B cell (primary cell): ENCODE data around the gene DGKB. TPM values are rescaled to one million over a fixed set of nuclear protein-coding genes. Genes with fewer than 3 reads are reported as not detected.

Experiments used
- ATAC-seq: fragments of 200-7000 bp; cut with Tn5 transposase; one replicate; pipeline ENCODE4 v1.10.0; 2021; ENCODE audit warnings: low read depth, mild to moderate bottlenecking, moderate number of reproducible peaks, moderate library complexity
- CTCF ChIA-PET: fragments of 350-600 bp; sonication (Branson Sonifier 250); formaldehyde crosslinking; loops from one replicate; lab custom pipeline; 2021; ENCODE audit warnings: antibody characterized with exemption, inconsistent platforms; lab: Charles Lee
- POLR2A ChIA-PET: fragments of 350-600 bp; sonication (Branson Sonifier 250); formaldehyde crosslinking; loops from one replicate; lab custom pipeline; 2021; ENCODE audit warnings: antibody characterized with exemption; lab: Charles Lee
- DNase-seq: peaks from one replicate; pipeline ENCODE4 v3.0.0; 2013
- H2AFZ ChIP-seq: 2 replicates; pipeline ENCODE4 v1.6.1; 2012; ENCODE audit warnings: mild to moderate bottlenecking, low read depth, low read length; ENCODE audit not compliant: insufficient read depth, poor library complexity, severe bottlenecking
- H3K27ac ChIP-seq, 2 donors: 1 replicate in 1 of 2; 2 replicates in 1 of 2; pipeline ENCODE4 v1.5.1; 2012 to 2013; ENCODE audit warnings: low read length in 2 of 2, mild to moderate bottlenecking in 2 of 2, moderate library complexity in 1 of 2
- H3K27me3 ChIP-seq, 4 experiments: fragments of 200-600 bp in 1 of 4; sonication (generic) in 1 of 4; replicated peaks in 1 of 4; 1 replicate in 2 of 4; 2 replicates in 2 of 4; pipeline versions ENCODE4 v1.6.1 to v1.7.0; 2013 to 2016; ENCODE audit warnings: low read length in 3 of 4, mild to moderate bottlenecking in 2 of 4, mixed read lengths in 1 of 4, moderate library complexity in 1 of 4; ENCODE audit not compliant: insufficient read depth in 4 of 4, control insufficient read depth in 3 of 4; ENCODE audit errors: control extremely low read depth in 1 of 4
- H3K36me3 ChIP-seq, 2 experiments: replicated peaks in 1 of 2; 1 replicate in 1 of 2; 2 replicates in 1 of 2; pipeline versions ENCODE4 v1.6.1 to v1.7.1; 2013; ENCODE audit warnings: low read length in 1 of 2; ENCODE audit not compliant: insufficient read depth in 2 of 2, control insufficient read depth in 1 of 2; ENCODE audit errors: control extremely low read depth in 1 of 2, extremely low read depth in 1 of 2
- H3K4me1 ChIP-seq, 2 donors: fragments of 200-600 bp in 1 of 2; sonication (generic) in 1 of 2; 1 replicate in 1 of 2; 2 replicates in 1 of 2; pipeline versions ENCODE4 v1.5.1 to v1.6.1; 2013 to 2017; ENCODE audit warnings: low read length in 2 of 2; ENCODE audit not compliant: control insufficient read depth in 2 of 2, insufficient read depth in 2 of 2
- H3K4me2 ChIP-seq: replicated peaks from 2 replicates; pipeline ENCODE3; 2012; ENCODE audit warnings: mild to moderate bottlenecking, low read depth, low read length; ENCODE audit not compliant: poor library complexity, severe bottlenecking
- H3K4me3 ChIP-seq, 5 experiments: fragments of 200-600 bp in 1 of 5; sonication (generic) in 1 of 5; 1 replicate in 3 of 5; 2 replicates in 2 of 5; pipeline versions ENCODE4 v1.5.1 to v1.7.0; 2011 to 2016; ENCODE audit warnings: low read length in 4 of 5, mild to moderate bottlenecking in 4 of 5, low read depth in 2 of 5, control low read depth in 1 of 5, moderate library complexity in 1 of 5; ENCODE audit not compliant: insufficient read depth in 1 of 5; ENCODE audit errors: control extremely low read depth in 1 of 5, extremely low read depth in 1 of 5
- H3K79me2 ChIP-seq: fragments of 200-600 bp; sonication (generic); one replicate; pipeline ENCODE4 v1.6.0; 2016; ENCODE audit warnings: low read length; ENCODE audit not compliant: control insufficient read depth, insufficient read depth
- H3K9ac ChIP-seq: fragments of 200-600 bp; sonication (generic); 2 replicates; pipeline ENCODE4 v1.6.1; 2017; ENCODE audit warnings: mild to moderate bottlenecking, low read length, moderate library complexity
- H3K9me3 ChIP-seq, 3 donors: one replicate each; pipeline versions ENCODE4 v1.6.1 to v1.7.1; 2013; ENCODE audit warnings: low read length in 2 of 3; ENCODE audit not compliant: control insufficient read depth in 2 of 3, insufficient read depth in 1 of 3; ENCODE audit errors: control extremely low read depth in 1 of 3
- H4K20me1 ChIP-seq: 2 replicates; pipeline ENCODE4 v1.6.0; 2012; ENCODE audit warnings: mild to moderate bottlenecking, low read length; ENCODE audit not compliant: insufficient read depth, control insufficient read depth, poor library complexity, severe bottlenecking
- H3K27ac Mint-ChIP-seq: one replicate; pipeline ENCODE4 v1.8.0; 2021; ENCODE audit warnings: mixed read lengths
- H3K27me3 Mint-ChIP-seq: one replicate; pipeline ENCODE4 v1.8.0; 2021; ENCODE audit warnings: mixed read lengths
- H3K4me1 Mint-ChIP-seq: one replicate; pipeline ENCODE4 v1.8.0; 2021; ENCODE audit warnings: mixed read lengths
- H3K4me3 Mint-ChIP-seq: one replicate; pipeline ENCODE4 v1.8.0; 2021; ENCODE audit warnings: mixed read lengths
- H3K9me3 Mint-ChIP-seq: one replicate; pipeline ENCODE4 v1.8.0; 2022; ENCODE audit warnings: mixed read lengths; ENCODE audit not compliant: insufficient read depth
- EZH2 ChIP-seq: IDR thresholded peaks from 2 replicates; pipeline ENCODE4 v1.6.1; 2012; ENCODE audit warnings: borderline replicate concordance, low read depth, mild to moderate bottlenecking, moderate library complexity, low read length; ENCODE audit not compliant: insufficient read depth, poor library complexity, severe bottlenecking
- WGBS: methylation state at CpG from one replicate; pipeline ENCODE4 v1.1.5; 2013; ENCODE audit warnings: missing lambda C conversion rate; ENCODE audit not compliant: insufficient coverage; 5-methylcytosine and 5-hydroxymethylcytosine counted together
- intact Hi-C: fragments of 100-400 bp; cut with micrococcal nuclease; formaldehyde crosslinking; loops from one replicate; pipeline ENCODE4 v1.10.0; 2022
- polyA plus RNA-seq: library from polyadenylated mRNA; depleted of rRNA; stranded (reverse); fragments of >200 nt; gene quantifications from 2 replicates; pipeline ENCODE4 v1.2.3, GENCODE V29; 2012
- total RNA-seq, 2 donors: library from RNA; stranded (reverse); fragments of 120-200 nt in 1 of 2; gene quantifications; 1 replicate in 1 of 2; 2 replicates in 1 of 2; pipeline versions ENCODE4 v1.2.3 to v1.2.4, GENCODE V29; 2013 to 2022
- TF ChIP-seq, protein P1 (sequence below): fragments of 200-600 bp; IDR thresholded peaks from one replicate; pipeline ENCODE4 v1.8.0; 2022; ENCODE audit warnings: antibody characterized with exemption, mild to moderate bottlenecking

The DGKB gene
- total and polyA plus RNA-seq, 2 donors (not counting 1 experiment from before 2014, with no cell fraction given), result not detected

DNA sequence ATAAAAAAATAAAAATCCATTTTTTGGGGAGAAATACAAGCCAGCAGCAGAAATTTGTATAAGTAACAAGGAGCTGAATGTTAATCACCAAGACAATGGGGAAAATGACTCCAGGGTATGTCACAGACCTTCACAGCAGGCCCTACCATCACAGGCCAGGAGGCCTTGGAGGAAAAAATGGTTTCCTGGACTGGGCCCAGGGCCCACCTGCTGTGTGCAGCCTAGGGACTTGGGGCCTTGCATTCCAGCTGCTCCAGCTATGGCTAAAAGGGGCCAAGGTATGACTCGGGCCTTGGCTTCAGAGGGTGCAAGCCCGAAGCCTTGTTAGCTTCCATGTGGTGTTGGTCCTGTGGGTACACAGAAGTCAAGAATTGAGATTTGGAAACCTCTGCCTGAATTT lies 126.3 kb downstream of the DGKB start:
- DNase-seq (no peak), ATAC-seq (no peak)
- 96% methylated on average over 2 of the region's 2 CpGs for WGBS
- no peak overlapping the region for H3K27ac ChIP-seq
- intact Hi-C loops, result no loop called here
- CTCF ChIA-PET, result no interaction called here
- H3K4me1 Mint-ChIP-seq, result no peaks in the 10 kb centered on the region
- H2AFZ ChIP-seq, result no peak overlapping the region
- POLR2A ChIA-PET, result no interaction called here
- no peaks in the 10 kb centered on the region for H3K79me2 ChIP-seq
- H3K9ac ChIP-seq, result no peak overlapping the region
- H4K20me1 ChIP-seq, result no peaks in the 10 kb centered on the region
- no peaks in the 10 kb centered on the region for H3K36me3 ChIP-seq
- H3K27me3 Mint-ChIP-seq, result no peaks in the 10 kb centered on the region
- no peaks in the 10 kb centered on the region for H3K27me3 ChIP-seq
- H3K4me2 ChIP-seq, result no peak overlapping the region
- H3K9me3 ChIP-seq, result peaks cover 0 to 8% (median 3%) of the 10 kb centered on the region in 3 donors
- TF ChIP-seq EZH2, result no peak
- TF ChIP-seq, protein P1, sequence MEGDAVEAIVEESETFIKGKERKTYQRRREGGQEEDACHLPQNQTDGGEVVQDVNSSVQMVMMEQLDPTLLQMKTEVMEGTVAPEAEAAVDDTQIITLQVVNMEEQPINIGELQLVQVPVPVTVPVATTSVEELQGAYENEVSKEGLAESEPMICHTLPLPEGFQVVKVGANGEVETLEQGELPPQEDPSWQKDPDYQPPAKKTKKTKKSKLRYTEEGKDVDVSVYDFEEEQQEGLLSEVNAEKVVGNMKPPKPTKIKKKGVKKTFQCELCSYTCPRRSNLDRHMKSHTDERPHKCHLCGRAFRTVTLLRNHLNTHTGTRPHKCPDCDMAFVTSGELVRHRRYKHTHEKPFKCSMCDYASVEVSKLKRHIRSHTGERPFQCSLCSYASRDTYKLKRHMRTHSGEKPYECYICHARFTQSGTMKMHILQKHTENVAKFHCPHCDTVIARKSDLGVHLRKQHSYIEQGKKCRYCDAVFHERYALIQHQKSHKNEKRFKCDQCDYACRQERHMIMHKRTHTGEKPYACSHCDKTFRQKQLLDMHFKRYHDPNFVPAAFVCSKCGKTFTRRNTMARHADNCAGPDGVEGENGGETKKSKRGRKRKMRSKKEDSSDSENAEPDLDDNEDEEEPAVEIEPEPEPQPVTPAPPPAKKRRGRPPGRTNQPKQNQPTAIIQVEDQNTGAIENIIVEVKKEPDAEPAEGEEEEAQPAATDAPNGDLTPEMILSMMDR, result no peak
- H3K4me3 Mint-ChIP-seq, result no peak overlapping the region
- H3K27ac Mint-ChIP-seq, result no peak overlapping the region
- no peaks in the 10 kb centered on the region for H3K4me1 ChIP-seq
- no peak overlapping the region for H3K4me3 ChIP-seq
- H3K9me3 Mint-ChIP-seq, result peaks cover 11% of the 10 kb centered on the region

DNA sequence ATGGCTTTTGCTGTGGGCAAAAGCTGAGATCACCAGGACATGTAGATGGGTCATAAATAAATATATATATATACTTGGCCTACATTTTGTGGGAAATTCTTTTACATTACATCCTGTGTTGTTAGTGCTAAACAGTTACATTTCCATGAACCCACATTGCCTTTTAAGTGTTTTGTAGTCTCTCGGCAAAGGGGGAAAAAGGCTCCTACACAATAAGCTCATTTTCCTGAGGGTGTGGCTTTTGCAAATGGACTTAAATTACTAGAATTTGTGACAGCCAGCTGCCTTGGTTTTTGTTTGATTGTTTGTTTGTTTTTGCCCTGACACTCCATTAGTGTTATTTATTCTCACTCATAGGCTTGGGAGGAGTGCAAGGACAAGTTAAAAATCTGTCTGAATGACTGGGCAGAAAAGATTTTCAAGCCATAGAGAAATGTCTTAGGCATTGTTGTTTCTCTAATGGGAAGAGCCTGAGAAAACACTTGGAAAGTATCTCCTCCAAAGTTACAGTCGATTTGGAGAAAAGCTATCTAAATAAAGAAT lies 128.8 kb downstream of the DGKB start:
- ATAC-seq (no peak), DNase-seq (no peak)
- H3K4me3 Mint-ChIP-seq, result no peak overlapping the region
- ChIA-PET CTCF (no interaction called here), POLR2A (no interaction called here)
- no peak overlapping the region for H3K27ac ChIP-seq
- no peaks in the 10 kb centered on the region for H3K79me2 ChIP-seq
- no peaks in the 10 kb centered on the region for H3K4me1 Mint-ChIP-seq
- intact Hi-C loops, result no loop called here
- no peak overlapping the region for H2AFZ ChIP-seq
- no peaks in the 10 kb centered on the region for H4K20me1 ChIP-seq
- H3K4me1 ChIP-seq, result no peaks in the 10 kb centered on the region
- no peak overlapping the region for H3K9ac ChIP-seq
- H3K9me3 Mint-ChIP-seq, result peaks cover 11% of the 10 kb centered on the region
- no peaks in the 10 kb centered on the region for H3K27me3 ChIP-seq
- peaks cover 0 to 8% (median 3%) of the 10 kb centered on the region in 3 donors for H3K9me3 ChIP-seq
- no peak overlapping the region for H3K4me2 ChIP-seq
- TF ChIP-seq, protein P1, result no peak
- no peak for TF ChIP-seq EZH2
- no peaks in the 10 kb centered on the region for H3K36me3 ChIP-seq
- no peaks in the 10 kb centered on the region for H3K27me3 Mint-ChIP-seq
- no peak overlapping the region for H3K27ac Mint-ChIP-seq
- H3K4me3 ChIP-seq, result no peak overlapping the region
- no CpG with 5 or more reads among the region's 2 CpGs for WGBS
